Esophagus squamous epithelium (tissue), 5 donors: ENCODE data around the gene RGP1. TPM values are rescaled to one million over a fixed set of nuclear protein-coding genes. Genes with fewer than 3 reads are reported as not detected.
A peak's percentile ranks its signal among the peaks of the same experiment; 100 is the strongest.

Experiments
- DNase-seq: peaks from one replicate; lab custom pipeline; 2025; lab: John Stamatoyannopoulos, UW
- H3K27ac ChIP-seq, 4 donors: fragments of 200-600 bp; sonication (generic); one replicate each; pipeline ENCODE4 v1.5.1; 2016 to 2019; ENCODE audit warnings: mild to moderate bottlenecking in 1 of 4
- H3K27me3 ChIP-seq, 4 donors: fragments of 200-600 bp; sonication (generic); 1 replicate in 3 of 4; 2 replicates in 1 of 4; pipeline versions ENCODE4 v1.5.1 to v1.6.0; 2017 to 2021; ENCODE audit warnings: antibody characterized with exemption in 1 of 4
- H3K36me3 ChIP-seq, 3 donors: fragments of 200-600 bp; sonication (generic); one replicate each; pipeline ENCODE4 v1.5.1; 2016 to 2019
- H3K4me1 ChIP-seq, 3 donors: fragments of 200-600 bp; sonication (generic); one replicate each; pipeline ENCODE4 v1.5.1; 2017 to 2019
- H3K4me3 ChIP-seq, 4 donors: fragments of 200-600 bp; sonication (generic); 1 replicate in 3 of 4; 2 replicates in 1 of 4; pipeline ENCODE4 v1.5.1; 2016 to 2019; ENCODE audit warnings: mild to moderate bottlenecking in 2 of 4, moderate library complexity in 1 of 4
- H3K9me3 ChIP-seq, 3 donors: fragments of 200-600 bp; sonication (generic); one replicate each; pipeline ENCODE4 v1.5.1; 2016 to 2019
- CTCF ChIP-seq, 6 experiments: fragments of 450-650 bp in 4 of 6; fragments of 200-600 bp in 2 of 6; sonication (generic) in 2 of 6; IDR thresholded peaks; one replicate each; pipeline ENCODE4 v1.5.1; 2016 to 2019; ENCODE audit warnings: antibody characterized with exemption in 6 of 6, mild to moderate bottlenecking in 4 of 6, moderate library complexity in 4 of 6
- POLR2A ChIP-seq, 4 donors: fragments of 450-650 bp; IDR thresholded peaks; one replicate each; pipeline ENCODE4 v1.6.1; 2017; ENCODE audit warnings: antibody characterized with exemption in 4 of 4, mild to moderate bottlenecking in 4 of 4, moderate library complexity in 3 of 4
- WGBS, 2 donors: methylation state at CpG; one replicate each; pipeline ENCODE4 v1.1.5; 2018; 5-methylcytosine and 5-hydroxymethylcytosine counted together
- intact Hi-C: fragments of 100-400 bp; cut with DNase I; formaldehyde crosslinking; loops from one replicate; pipeline ENCODE4 v1.15.0; 2022
- total RNA-seq, 4 donors: library from RNA; depleted of rRNA; stranded (reverse); fragments of >200 nt; gene quantifications; one replicate each; pipeline ENCODE4 v1.1.0, GENCODE V29; 2016
- donor health status: DM: yes; HTN: yes; CAD: no.

RGP1 gene
- total RNA-seq, 4 donors from 2014 or later: 8.0 to 17.5 (median 11.6) TPM

GRCh38 chr9:35732800-35733541 lies 16.1 kb upstream of the RGP1 start:
- Histone ChIP-seq H3K4me1 (peaks cover 14 to 64% (median 35%) of the 10 kb centered on the region in 3 donors), H3K9me3 (no peaks in the 10 kb centered on the region), H3K27me3 (no peaks in the 10 kb centered on the region), H3K36me3 (peaks cover 5 to 44% (median 24%) of the 10 kb centered on the region in 3 donors), H3K4me3 (peak overlapping the region; percentile 69 to 91 (median 80)), H3K27ac (peak overlapping the region; percentile 95 to 100 (median 98))
- no peak for DNase-seq
- TF ChIP-seq CTCF (IDR thresholded peaks at IDR 0.05) (no peak), POLR2A (IDR thresholded peaks at IDR 0.05) (no peak)
- intact Hi-C loops: loop anchor here (5.0 to 10.0 kb wide), 2 partner anchors 76 to 128 kb away; partner anchors contain the start of genes CCDC107, RMRP and TESK1
- WGBS, 2 donors: 1 to 3% methylated on average over 8 to 13 of the region's 14 CpGs

- Histone ChIP-seq H3K9me3 (no peaks in the 10 kb centered on the region), H3K4me3 (no peak overlapping the region), H3K27me3 (no peaks in the 10 kb centered on the region), H3K27ac (peak overlapping the region in 2 of 4 donors; percentile 95 to 98), H3K36me3 (peaks cover 16 to 50% (median 33%) of the 10 kb centered on the region in 3 donors), H3K4me1 (peaks cover 14 to 53% (median 26%) of the 10 kb centered on the region in 3 donors)
- 83 to 90% methylated on average over 3 of the region's 3 CpGs for WGBS, 2 donors
- DNase-seq: no peak
- intact Hi-C loops: loop anchor here (5.0 to 10.0 kb wide), 2 partner anchors 77 to 129 kb away; partner anchors contain the start of genes CCDC107, RMRP and TESK1
- TF ChIP-seq POLR2A (IDR thresholded peaks at IDR 0.05) (no peak), CTCF (IDR thresholded peaks at IDR 0.05) (no peak)
Observed at GRCh38 chr9:35734096-35734495, 15.0 kb upstream of the RGP1 start.

GRCh38 chr9:35736201-35736633 lies 12.9 kb upstream of the RGP1 start:
- peak overlapping the region in 2 of 4 donors; percentile 22 to 59 for H3K27ac ChIP-seq
- no peak for DNase-seq
- intact Hi-C loops: loop anchor here (10.0 kb wide), 1 partner anchor 131 kb away; the partner anchor contains the start of gene TESK1
- H3K9me3 ChIP-seq: no peaks in the 10 kb centered on the region
- no peak overlapping the region for H3K4me3 ChIP-seq
- WGBS, 2 donors: 38 to 65% methylated on average over 2 to 4 of the region's 5 CpGs
- H3K27me3 ChIP-seq: no peaks in the 10 kb centered on the region
- peaks cover 27 to 71% (median 52%) of the 10 kb centered on the region in 3 donors for H3K36me3 ChIP-seq
- peaks cover 10 to 32% (median 14%) of the 10 kb centered on the region in 3 donors for H3K4me1 ChIP-seq
- no peak for TF ChIP-seq POLR2A (IDR thresholded peaks at IDR 0.05)
- peak; percentile 47 to 80 (median 73) for TF ChIP-seq CTCF (IDR thresholded peaks at IDR 0.05)

GRCh38 chr9:35737143-35737542 lies 11.9 kb upstream of the RGP1 start:
- no peaks in the 10 kb centered on the region for H3K27me3 ChIP-seq
- intact Hi-C loops: loop anchor here (10.0 kb wide), 1 partner anchor 132 kb away; the partner anchor contains the start of gene TESK1
- H3K36me3 ChIP-seq: peaks cover 27 to 81% (median 61%) of the 10 kb centered on the region in 3 donors
- H3K27ac ChIP-seq: no peak overlapping the region
- no peak for TF ChIP-seq POLR2A (IDR thresholded peaks at IDR 0.05)
- TF ChIP-seq CTCF (IDR thresholded peaks at IDR 0.05): no peak
- 18 to 30% methylated on average over 1 of the region's 7 CpGs for WGBS, 2 donors
- H3K4me3 ChIP-seq: no peak overlapping the region
- no peaks in the 10 kb centered on the region for H3K9me3 ChIP-seq
- peaks cover 10 to 28% (median 14%) of the 10 kb centered on the region in 3 donors for H3K4me1 ChIP-seq
- DNase-seq: no peak

- peaks cover 27 to 91% (median 68%) of the 10 kb centered on the region in 3 donors for H3K36me3 ChIP-seq
- intact Hi-C loops: loop anchor here (10.0 kb wide), 1 partner anchor 133 kb away; the partner anchor contains the start of gene TESK1
- H3K9me3 ChIP-seq: no peaks in the 10 kb centered on the region
- no peak overlapping the region for H3K4me3 ChIP-seq
- TF ChIP-seq CTCF (IDR thresholded peaks at IDR 0.05): no peak
- TF ChIP-seq POLR2A (IDR thresholded peaks at IDR 0.05): no peak
- DNase-seq: no peak
- no peak overlapping the region for H3K27ac ChIP-seq
- no peaks in the 10 kb centered on the region for H3K27me3 ChIP-seq
- 65 to 68% methylated on average over 4 of the region's 4 CpGs for WGBS, 2 donors
- H3K4me1 ChIP-seq: peaks cover 9 to 21% (median 9%) of the 10 kb centered on the region in 3 donors
Observed at GRCh38 chr9:35738186-35738585, 10.9 kb upstream of the RGP1 start.
